Vagina (tissue), 2 donors: ENCODE results near the gene RNF5.

Experiments
- POLR2A ChIP-seq, 2 donors: fragments of 450-650 bp; IDR thresholded peaks; one replicate each; pipeline ENCODE4 v1.6.1; 2017; ENCODE audit warnings: antibody characterized with exemption in 2 of 2, mild to moderate bottlenecking in 2 of 2, moderate library complexity in 2 of 2
- POLR2AphosphoS5 ChIP-seq, 2 donors: sonication (generic); formaldehyde crosslinking; IDR thresholded peaks; one replicate each; pipeline ENCODE4 v1.9.0; 2017; ENCODE audit warnings: antibody characterized with exemption in 2 of 2, mild to moderate bottlenecking in 2 of 2, low read depth in 1 of 2; ENCODE audit not compliant: insufficient read depth in 1 of 2
- TF ChIP-seq, protein P1 (sequence below), 3 experiments: fragments of 450-650 bp in 2 of 3; fragments of 200-600 bp in 1 of 3; sonication (generic) in 1 of 3; IDR thresholded peaks; one replicate each; pipeline ENCODE4 v1.5.1; 2017 to 2019; ENCODE audit warnings: antibody characterized with exemption in 3 of 3, mild to moderate bottlenecking in 2 of 3, moderate library complexity in 2 of 3

DNA sequence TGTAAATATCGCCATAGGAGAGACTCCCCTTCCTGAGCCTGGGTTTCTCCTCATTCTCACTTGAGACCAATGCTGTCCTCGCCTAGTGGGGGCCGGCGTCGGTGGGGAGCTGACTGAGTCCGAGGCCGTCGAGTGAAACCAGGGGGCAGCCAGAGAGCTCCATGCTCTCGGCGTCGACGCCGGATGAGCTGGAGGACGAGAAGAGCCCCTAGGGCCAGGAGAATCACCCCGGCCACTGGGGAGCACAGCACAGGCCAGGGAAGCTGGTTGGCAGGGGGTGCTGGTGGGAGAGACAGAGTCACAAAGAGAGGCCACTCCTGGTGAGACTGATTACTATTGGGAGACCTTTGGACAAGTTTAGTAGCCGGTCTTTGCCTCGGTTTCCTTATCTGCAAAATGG is 20.7 kb downstream of the RNF5 start:
- TF ChIP-seq POLR2AphosphoS5 (IDR thresholded peaks at IDR 0.05; ENCODE audit: insufficient read depth in 1 of 2, low read depth in 1 of 2) (no peak), POLR2A (IDR thresholded peaks at IDR 0.05) (no peak)
- TF ChIP-seq, protein P1, sequence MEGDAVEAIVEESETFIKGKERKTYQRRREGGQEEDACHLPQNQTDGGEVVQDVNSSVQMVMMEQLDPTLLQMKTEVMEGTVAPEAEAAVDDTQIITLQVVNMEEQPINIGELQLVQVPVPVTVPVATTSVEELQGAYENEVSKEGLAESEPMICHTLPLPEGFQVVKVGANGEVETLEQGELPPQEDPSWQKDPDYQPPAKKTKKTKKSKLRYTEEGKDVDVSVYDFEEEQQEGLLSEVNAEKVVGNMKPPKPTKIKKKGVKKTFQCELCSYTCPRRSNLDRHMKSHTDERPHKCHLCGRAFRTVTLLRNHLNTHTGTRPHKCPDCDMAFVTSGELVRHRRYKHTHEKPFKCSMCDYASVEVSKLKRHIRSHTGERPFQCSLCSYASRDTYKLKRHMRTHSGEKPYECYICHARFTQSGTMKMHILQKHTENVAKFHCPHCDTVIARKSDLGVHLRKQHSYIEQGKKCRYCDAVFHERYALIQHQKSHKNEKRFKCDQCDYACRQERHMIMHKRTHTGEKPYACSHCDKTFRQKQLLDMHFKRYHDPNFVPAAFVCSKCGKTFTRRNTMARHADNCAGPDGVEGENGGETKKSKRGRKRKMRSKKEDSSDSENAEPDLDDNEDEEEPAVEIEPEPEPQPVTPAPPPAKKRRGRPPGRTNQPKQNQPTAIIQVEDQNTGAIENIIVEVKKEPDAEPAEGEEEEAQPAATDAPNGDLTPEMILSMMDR (IDR thresholded peaks at IDR 0.05): no peak
